Epithelial cell of proximal tubule (primary cell): Measurements from ENCODE around the gene MEX3A. TPM values are rescaled to one million over a fixed set of nuclear protein-coding genes. Genes with fewer than 3 reads are reported as not detected.

Source experiments
- DNase-seq: peaks from one replicate; pipeline ENCODE4 v3.0.0-alpha.2; 2011; ENCODE audit warnings: low read depth
- H3K4me3 ChIP-seq: 2 replicates; pipeline ENCODE4 v1.5.1; 2011; ENCODE audit warnings: low read depth, mild to moderate bottlenecking, low read length
- CTCF ChIP-seq: conservative IDR thresholded peaks from 2 replicates; pipeline ENCODE4 v1.5.1; 2012; ENCODE audit warnings: low read depth, mild to moderate bottlenecking, low read length
- total RNA-seq: library from RNA; depleted of rRNA; stranded (reverse); fragments of >200 nt; gene quantifications from 2 replicates; pipeline ENCODE4 v1.2.3, GENCODE V29; 2015

Gene MEX3A
- total RNA-seq, 1 donor from 2014 or later, result 14.8 TPM

DNA sequence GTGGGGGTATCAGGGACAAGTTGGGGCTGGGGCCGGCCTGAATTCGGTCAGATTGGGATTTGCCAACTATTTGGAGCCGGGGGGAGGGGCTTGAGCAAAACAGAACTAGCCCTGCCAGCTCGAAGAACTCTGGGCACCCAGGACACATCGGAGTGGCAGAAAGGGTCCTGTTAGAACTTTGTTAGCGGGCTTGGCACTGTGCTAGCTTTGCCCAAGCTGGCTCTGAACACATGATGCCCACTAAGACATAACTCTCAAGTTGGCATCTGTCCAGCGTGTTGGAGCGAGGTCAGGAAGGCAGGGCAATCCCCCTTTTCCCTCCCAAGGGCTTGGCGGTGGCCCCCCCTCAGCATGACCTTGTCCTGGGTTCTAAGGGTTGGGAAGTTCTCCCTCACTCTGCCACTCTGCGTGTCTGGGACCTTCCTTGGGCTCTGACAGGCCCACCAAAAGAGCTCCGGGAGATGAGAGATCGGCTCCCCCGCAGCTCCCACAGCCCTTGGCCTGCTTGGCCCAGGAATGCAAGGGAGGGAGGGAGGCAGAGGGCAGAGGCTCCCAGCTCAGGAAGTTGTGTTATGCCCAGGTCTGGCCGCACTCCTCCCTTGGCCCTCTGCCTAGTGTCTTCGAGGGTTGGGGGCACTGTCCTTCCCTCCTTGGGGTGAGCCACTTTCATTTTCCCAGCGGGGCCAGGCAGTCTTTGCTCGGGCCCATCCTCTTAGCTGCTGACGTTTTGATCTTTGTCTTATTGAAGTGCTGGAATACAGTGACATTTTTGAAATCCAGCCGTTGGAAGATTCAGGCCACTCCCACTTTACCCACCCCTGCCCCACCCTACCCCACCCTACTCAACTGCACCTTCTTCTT lies 33.5 kb upstream of the MEX3A start:
- no peak for DNase-seq
- H3K4me3 ChIP-seq, result peak overlapping the region; percentile 100
- TF ChIP-seq CTCF, result no peak

DNA sequence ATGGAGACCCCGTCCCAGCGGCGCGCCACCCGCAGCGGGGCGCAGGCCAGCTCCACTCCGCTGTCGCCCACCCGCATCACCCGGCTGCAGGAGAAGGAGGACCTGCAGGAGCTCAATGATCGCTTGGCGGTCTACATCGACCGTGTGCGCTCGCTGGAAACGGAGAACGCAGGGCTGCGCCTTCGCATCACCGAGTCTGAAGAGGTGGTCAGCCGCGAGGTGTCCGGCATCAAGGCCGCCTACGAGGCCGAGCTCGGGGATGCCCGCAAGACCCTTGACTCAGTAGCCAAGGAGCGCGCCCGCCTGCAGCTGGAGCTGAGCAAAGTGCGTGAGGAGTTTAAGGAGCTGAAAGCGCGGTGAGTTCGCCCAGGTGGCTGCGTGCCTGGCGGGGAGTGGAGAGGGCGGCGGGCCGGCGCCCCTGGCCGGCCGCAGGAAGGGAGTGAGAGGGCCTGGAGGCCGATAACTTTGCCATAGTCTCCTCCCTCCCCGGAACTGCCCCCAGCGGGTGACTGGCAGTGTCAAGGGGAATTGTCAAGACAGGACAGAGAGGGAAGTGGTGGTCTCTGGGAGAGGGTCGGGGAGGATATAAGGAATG lies 32.8 kb upstream of the MEX3A start:
- TF ChIP-seq CTCF, result no peak
- peak overlapping the region; percentile 100 for H3K4me3 ChIP-seq
- no peak for DNase-seq

DNA sequence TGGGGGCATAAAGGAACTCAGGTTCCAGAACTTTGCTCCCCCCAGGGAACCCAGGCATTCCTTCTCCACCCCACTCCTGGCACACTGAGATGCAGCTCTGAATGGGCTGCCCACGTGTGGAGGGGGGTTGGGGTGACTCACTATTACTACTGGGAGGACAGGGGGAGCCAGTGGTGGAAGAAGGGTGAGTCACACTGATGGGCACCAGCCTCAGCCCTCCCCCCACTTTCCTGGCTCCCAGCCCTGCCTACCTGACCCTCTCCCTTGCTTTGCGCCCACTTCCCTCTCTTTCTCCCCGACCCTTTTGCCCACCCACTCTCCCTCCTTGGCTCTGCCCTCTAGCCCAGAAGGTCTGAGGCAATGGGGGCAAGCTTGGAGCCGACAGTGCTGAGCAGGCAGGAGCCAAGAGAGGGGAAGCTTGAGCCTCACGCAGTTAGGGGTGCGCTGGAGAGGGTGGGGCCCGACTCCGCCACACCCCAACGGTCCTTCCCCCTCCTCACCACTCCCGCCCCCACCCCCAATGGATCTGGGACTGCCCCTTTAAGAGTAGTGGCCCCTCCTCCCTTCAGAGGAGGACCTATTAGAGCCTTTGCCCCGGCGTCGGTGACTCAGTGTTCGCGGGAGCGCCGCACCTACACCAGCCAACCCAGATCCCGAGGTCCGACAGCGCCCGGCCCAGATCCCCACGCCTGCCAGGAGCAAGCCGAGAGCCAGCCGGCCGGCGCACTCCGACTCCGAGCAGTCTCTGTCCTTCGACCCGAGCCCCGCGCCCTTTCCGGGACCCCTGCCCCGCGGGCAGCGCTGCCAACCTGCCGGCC lies 32.0 kb upstream of the MEX3A start, which contains the start of gene LMNA:
LMNA (plus strand) TSS at position 611 of the 818 bp plus-strand sequence. CDS start 208 bp downstream, outside the sequence.
- H3K4me3 ChIP-seq, result peak within 1 kb of the TSS; percentile 100
- TF ChIP-seq CTCF, result no peak
- DNase-seq, result no peak

DNA sequence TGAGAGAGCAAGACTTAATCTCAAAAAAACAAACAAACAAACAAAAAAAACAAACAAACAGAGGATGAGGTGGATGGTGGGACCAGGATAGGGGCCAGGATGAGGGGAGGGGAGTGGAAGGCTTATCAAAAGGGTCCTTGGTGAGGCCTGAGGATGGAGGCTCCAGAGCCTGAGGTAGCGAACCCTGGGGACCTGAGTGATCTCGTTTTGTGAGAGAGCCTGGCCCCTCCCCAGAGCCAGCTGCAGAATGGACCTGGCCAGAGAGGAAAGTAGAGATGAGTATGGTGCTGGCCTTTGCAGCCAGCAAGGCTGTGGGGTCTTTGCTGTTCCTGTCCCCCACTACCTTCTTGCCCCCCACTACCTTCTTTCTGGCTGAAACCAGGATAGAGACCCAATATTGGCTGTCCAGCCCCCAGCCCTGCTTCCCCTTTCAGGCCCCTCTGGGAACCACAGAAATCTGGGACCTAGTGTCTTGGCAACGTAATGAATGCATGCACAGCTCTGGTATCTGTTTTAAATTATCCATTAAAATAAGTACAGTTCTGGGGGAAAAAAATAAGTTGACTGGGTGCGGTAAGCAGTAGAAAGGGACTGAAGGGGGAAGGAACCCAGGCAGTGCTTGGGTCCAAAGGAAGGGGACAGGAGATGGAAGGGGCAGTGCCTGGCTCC lies 31.2 kb upstream of the MEX3A start:
- no peak overlapping the region for H3K4me3 ChIP-seq
- no peak for DNase-seq
- no peak for TF ChIP-seq CTCF

- DNase-seq, result no peak
- no peak for TF ChIP-seq CTCF
- no peak overlapping the region for H3K4me3 ChIP-seq
Measured at GRCh38 chr1:156112276-156113137, 30.2 kb upstream of the MEX3A start.
